Osteocyte (in vitro differentiated cells): ENCODE measurements around the gene CHMP4B. TPM values are rescaled to one million over a fixed set of nuclear protein-coding genes. Genes with fewer than 3 reads are reported as not detected.

ENCODE experiments used
- DNase-seq: peaks from one replicate; pipeline ENCODE4 v3.0.0; 2021; ENCODE audit warnings: mixed read lengths; ENCODE audit not compliant: unreplicated experiment; ENCODE audit errors: extremely low spot score
- H3K27ac Mint-ChIP-seq: one replicate; pipeline ENCODE4 v1.8.0; 2021; ENCODE audit warnings: mild to moderate bottlenecking, mixed read lengths; ENCODE audit not compliant: unreplicated experiment
- H3K27me3 Mint-ChIP-seq: one replicate; pipeline ENCODE4 v1.8.0; 2021; ENCODE audit warnings: mixed read lengths; ENCODE audit not compliant: unreplicated experiment
- H3K36me3 Mint-ChIP-seq: one replicate; pipeline ENCODE4 v1.8.0; 2021; ENCODE audit warnings: mixed read lengths; ENCODE audit not compliant: unreplicated experiment
- H3K4me1 Mint-ChIP-seq: one replicate; pipeline ENCODE4 v1.8.0; 2021; ENCODE audit warnings: mixed read lengths; ENCODE audit not compliant: unreplicated experiment
- H3K4me3 Mint-ChIP-seq: one replicate; pipeline ENCODE4 v1.8.0; 2021; ENCODE audit warnings: mild to moderate bottlenecking, moderate library complexity, mixed read lengths; ENCODE audit not compliant: unreplicated experiment
- H3K9me3 Mint-ChIP-seq: one replicate; pipeline ENCODE4 v1.8.0; 2021; ENCODE audit warnings: mixed read lengths; ENCODE audit not compliant: unreplicated experiment
- total RNA-seq: library from RNA; stranded (reverse); gene quantifications from 2 replicates; pipeline ENCODE4 v1.2.1, GENCODE V29; 2021
- TF ChIP-seq, protein P1 (sequence below): fragments of 200-600 bp; sonication (generic); IDR thresholded peaks from 2 replicates; pipeline ENCODE4 v1.5.0; 2021; ENCODE audit warnings: antibody characterized with exemption, mild to moderate bottlenecking, moderate library complexity

The CHMP4B gene
- total RNA-seq, 1 donor from 2014 or later, result 92.5 TPM

DNA sequence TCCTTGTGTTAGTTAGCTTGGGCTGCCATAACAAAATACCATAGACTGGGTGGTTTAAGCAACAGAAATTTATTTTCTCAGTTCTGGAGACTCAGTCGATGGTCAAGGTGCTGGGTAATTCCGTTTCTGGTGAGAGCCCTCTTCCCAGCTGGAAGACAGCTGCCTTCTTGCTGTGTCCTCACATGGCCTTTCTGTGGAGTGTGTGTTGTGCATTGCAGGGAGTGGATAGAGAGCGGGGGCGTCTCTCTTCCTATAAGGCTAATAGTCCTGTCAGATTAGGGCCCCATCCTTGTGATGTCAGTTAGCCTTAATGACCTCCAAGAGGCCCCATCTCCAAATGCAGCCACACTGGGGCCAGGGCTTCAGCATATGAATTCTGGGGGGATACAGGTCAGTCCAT, 19.2 kb downstream of the CHMP4B start:
- Mint-ChIP-seq H3K9me3 (no peaks in the 10 kb centered on the region), H3K4me3 (no peak overlapping the region), H3K27me3 (no peaks in the 10 kb centered on the region), H3K27ac (peak overlapping the region; percentile 42), H3K36me3 (peaks cover 4% of the 10 kb centered on the region), H3K4me1 (peaks cover 62% of the 10 kb centered on the region)
- TF ChIP-seq, protein P1, sequence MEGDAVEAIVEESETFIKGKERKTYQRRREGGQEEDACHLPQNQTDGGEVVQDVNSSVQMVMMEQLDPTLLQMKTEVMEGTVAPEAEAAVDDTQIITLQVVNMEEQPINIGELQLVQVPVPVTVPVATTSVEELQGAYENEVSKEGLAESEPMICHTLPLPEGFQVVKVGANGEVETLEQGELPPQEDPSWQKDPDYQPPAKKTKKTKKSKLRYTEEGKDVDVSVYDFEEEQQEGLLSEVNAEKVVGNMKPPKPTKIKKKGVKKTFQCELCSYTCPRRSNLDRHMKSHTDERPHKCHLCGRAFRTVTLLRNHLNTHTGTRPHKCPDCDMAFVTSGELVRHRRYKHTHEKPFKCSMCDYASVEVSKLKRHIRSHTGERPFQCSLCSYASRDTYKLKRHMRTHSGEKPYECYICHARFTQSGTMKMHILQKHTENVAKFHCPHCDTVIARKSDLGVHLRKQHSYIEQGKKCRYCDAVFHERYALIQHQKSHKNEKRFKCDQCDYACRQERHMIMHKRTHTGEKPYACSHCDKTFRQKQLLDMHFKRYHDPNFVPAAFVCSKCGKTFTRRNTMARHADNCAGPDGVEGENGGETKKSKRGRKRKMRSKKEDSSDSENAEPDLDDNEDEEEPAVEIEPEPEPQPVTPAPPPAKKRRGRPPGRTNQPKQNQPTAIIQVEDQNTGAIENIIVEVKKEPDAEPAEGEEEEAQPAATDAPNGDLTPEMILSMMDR, result no peak
- no peak for DNase-seq

DNA sequence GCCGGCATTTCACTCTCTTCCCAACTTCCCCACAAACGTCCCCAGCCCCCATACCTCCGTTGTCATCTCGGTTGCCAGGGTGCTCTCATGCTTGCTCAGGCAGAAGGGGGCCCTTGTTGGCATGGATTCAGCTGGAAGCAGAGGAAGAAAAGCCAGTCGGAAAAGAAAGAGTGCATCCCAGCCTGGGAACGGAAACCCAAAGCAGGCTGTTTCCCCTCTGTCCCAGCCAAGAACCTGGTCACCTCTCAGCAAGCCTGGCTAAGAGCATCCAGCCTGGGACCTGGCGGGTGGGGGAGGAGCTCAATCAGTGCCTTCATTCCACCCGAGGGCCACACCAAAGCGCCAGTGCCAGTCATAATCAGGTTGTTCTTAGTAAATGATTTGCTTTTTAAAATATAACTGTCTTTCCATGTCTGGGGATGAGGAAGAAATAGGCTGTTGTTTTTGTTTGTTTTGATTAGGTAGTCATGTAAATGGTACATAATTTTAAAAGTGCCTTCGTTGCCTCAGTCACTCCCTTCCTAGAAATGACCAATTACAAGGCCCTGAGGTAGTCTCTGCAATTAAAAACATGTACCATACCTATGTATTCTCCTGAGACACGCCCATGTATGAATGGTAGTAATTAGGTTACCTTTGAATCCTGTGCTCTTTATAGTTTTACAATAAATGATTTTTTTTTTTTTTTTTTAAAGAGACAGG, 21.1 kb downstream of the CHMP4B start:
- Mint-ChIP-seq H3K27ac (no peak overlapping the region), H3K36me3 (peaks cover 11% of the 10 kb centered on the region), H3K4me3 (no peak overlapping the region), H3K4me1 (peaks cover 49% of the 10 kb centered on the region), H3K9me3 (no peaks in the 10 kb centered on the region), H3K27me3 (no peaks in the 10 kb centered on the region)
- no peak for DNase-seq
- TF ChIP-seq, protein P1, result no peak

DNA sequence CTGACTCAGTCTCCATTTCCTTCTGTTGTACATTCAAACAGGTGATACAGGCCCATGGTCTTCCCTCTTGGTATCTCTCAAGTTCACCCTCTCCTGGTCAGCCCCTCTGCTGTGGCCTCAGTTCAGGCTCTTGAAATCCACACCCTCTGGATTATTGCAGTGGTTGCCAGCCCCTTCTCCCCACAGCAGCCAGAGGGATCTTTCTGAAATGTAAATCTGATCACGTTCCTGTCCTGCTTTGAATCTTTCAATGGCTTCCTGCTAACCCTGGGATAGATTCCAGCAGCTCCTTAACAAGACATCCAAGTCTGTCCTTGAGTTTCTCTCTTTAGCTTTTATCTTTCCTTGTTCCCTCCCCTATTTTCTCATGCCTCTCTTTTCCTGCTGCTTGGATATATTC, 22.2 kb downstream of the CHMP4B start:
- H3K27ac Mint-ChIP-seq, result no peak overlapping the region
- no peak overlapping the region for H3K4me3 Mint-ChIP-seq
- TF ChIP-seq, protein P1, result no peak
- H3K27me3 Mint-ChIP-seq, result no peaks in the 10 kb centered on the region
- peaks cover 11% of the 10 kb centered on the region for H3K36me3 Mint-ChIP-seq
- peaks cover 41% of the 10 kb centered on the region for H3K4me1 Mint-ChIP-seq
- DNase-seq, result no peak
- no peaks in the 10 kb centered on the region for H3K9me3 Mint-ChIP-seq

GRCh38 chr20:33835615-33836172, 24.5 kb downstream of the CHMP4B start:
- Mint-ChIP-seq H3K4me1 (peaks cover 20% of the 10 kb centered on the region), H3K4me3 (no peak overlapping the region), H3K27me3 (no peaks in the 10 kb centered on the region), H3K27ac (no peak overlapping the region), H3K9me3 (no peaks in the 10 kb centered on the region), H3K36me3 (peaks cover 11% of the 10 kb centered on the region)
- TF ChIP-seq, protein P1, result no peak
- DNase-seq, result no peak

DNA sequence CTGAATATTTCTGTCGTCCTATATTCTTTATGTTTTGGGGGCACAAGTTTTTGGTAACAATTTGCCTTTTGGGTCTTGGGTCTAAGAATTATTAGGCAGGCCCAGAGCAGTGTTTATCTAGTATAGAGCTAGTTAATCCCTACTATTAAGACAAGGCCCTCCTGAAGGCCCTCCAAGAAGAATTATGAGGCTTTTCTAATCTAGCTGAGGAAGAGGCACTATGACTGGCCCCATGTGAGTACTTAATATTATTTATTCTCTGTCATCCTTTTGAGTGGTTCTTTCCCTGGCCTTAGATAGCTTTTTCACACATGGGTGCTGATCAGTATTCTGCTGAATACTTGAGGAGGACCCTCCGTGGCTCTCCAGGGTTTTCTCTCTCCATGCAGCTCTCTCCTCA, 25.1 kb downstream of the CHMP4B start:
- H3K4me3 Mint-ChIP-seq, result no peak overlapping the region
- TF ChIP-seq, protein P1, result no peak
- no peaks in the 10 kb centered on the region for H3K9me3 Mint-ChIP-seq
- peak overlapping the region; percentile 48 for H3K27ac Mint-ChIP-seq
- peaks cover 11% of the 10 kb centered on the region for H3K36me3 Mint-ChIP-seq
- H3K4me1 Mint-ChIP-seq, result peaks cover 20% of the 10 kb centered on the region
- DNase-seq, result no peak
- H3K27me3 Mint-ChIP-seq, result no peaks in the 10 kb centered on the region
